HepG2 (cell line): ENCODE results near the gene MIS18A. TPM values are rescaled to one million over a fixed set of nuclear protein-coding genes. Genes with fewer than 3 reads are reported as not detected.

Experiments
- AKAP8 ChIP-seq: sonication (generic); formaldehyde crosslinking; IDR thresholded peaks from 2 replicates; pipeline ENCODE4 v1.5.1; 2020; ENCODE audit warnings: mild to moderate bottlenecking, missing genetic modification reagents
- ATF7 ChIP-seq, 2 experiments: fragments of 450-650 bp in 1 of 2; sonication (generic) in 1 of 2; formaldehyde crosslinking in 1 of 2; IDR thresholded peaks; 2 replicates each; pipeline versions ENCODE4 v1.4.0 to v1.6.1; 2016 to 2020; ENCODE audit warnings: antibody characterized with exemption in 1 of 2, mild to moderate bottlenecking in 1 of 2, missing genetic modification reagents in 1 of 2
- ATF7-NPFF ChIP-seq: sonication (generic); formaldehyde crosslinking; IDR thresholded peaks from 2 replicates; pipeline ENCODE4 v1.8.1; 2023; ENCODE audit warnings: mild to moderate bottlenecking, low read depth, missing genetic modification reagents, moderate library complexity
- FIP1L1 ChIP-seq: fragments of 200-400 bp; formaldehyde crosslinking; IDR thresholded peaks from 2 replicates; pipeline ENCODE4 v1.6.1; 2018; ENCODE audit warnings: low read depth, mild to moderate bottlenecking, low read length, moderate library complexity, borderline replicate concordance; ENCODE audit not compliant: insufficient read depth
- HHEX ChIP-seq: IDR thresholded peaks from 2 replicates; pipeline ENCODE4 v1.6.1; 2016; ENCODE audit warnings: control low read depth
- HOXA5 ChIP-seq: sonication (generic); formaldehyde crosslinking; IDR thresholded peaks from 2 replicates; pipeline ENCODE4 v1.4.0; 2020; ENCODE audit warnings: missing genetic modification reagents
- KDM3A ChIP-seq: IDR thresholded peaks from 2 replicates; pipeline ENCODE4 v1.6.1; 2018; ENCODE audit warnings: low read depth, missing compliant biosample characterization
- KLF11 ChIP-seq: IDR thresholded peaks from 2 replicates; pipeline ENCODE4 v1.6.1; 2016; ENCODE audit warnings: missing compliant biosample characterization
- KMT2A ChIP-seq: sonication (generic); formaldehyde crosslinking; IDR thresholded peaks from 2 replicates; pipeline ENCODE4 v1.4.0; 2020; ENCODE audit warnings: missing genetic modification reagents
- MYPOP ChIP-seq: sonication (generic); formaldehyde crosslinking; IDR thresholded peaks from 2 replicates; pipeline ENCODE4 v1.8.1; 2023; ENCODE audit warnings: mild to moderate bottlenecking, moderate library complexity, missing genetic modification reagents
- ONECUT2 ChIP-seq: sonication (generic); formaldehyde crosslinking; IDR thresholded peaks from 2 replicates; pipeline ENCODE4 v1.4.0; 2020; ENCODE audit warnings: missing genetic modification reagents
- RFX5 ChIP-seq: IDR thresholded peaks from 2 replicates; pipeline ENCODE4 v1.6.1; 2011; ENCODE audit warnings: low read depth, low read length, improper control_type of control experiment
- RORA ChIP-seq: sonication (generic); formaldehyde crosslinking; IDR thresholded peaks from 2 replicates; pipeline ENCODE4 v1.5.0; 2020; ENCODE audit warnings: mild to moderate bottlenecking, missing genetic modification reagents, moderate library complexity
- THYN1 ChIP-seq: sonication (generic); formaldehyde crosslinking; IDR thresholded peaks from 2 replicates; pipeline ENCODE4 v1.8.1; 2023; ENCODE audit warnings: low read depth, mild to moderate bottlenecking, moderate library complexity, missing genetic modification reagents, borderline replicate concordance
- ZBTB2 ChIP-seq: sonication (generic); formaldehyde crosslinking; IDR thresholded peaks from 2 replicates; pipeline ENCODE4 v1.8.0; 2022; ENCODE audit warnings: low read depth, missing genetic modification reagents
- ZFP37 ChIP-seq: sonication (generic); formaldehyde crosslinking; IDR thresholded peaks from 2 replicates; pipeline ENCODE4 v1.4.0; 2020; ENCODE audit warnings: missing genetic modification reagents, borderline replicate concordance
- ZKSCAN8 ChIP-seq: IDR thresholded peaks from 2 replicates; pipeline ENCODE4 v1.6.1; 2016; ENCODE audit warnings: borderline replicate concordance, missing genetic modification reagents, missing compliant biosample characterization
- ZSCAN25 ChIP-seq: sonication (generic); formaldehyde crosslinking; IDR thresholded peaks from 2 replicates; pipeline ENCODE4 v1.8.0; 2022; ENCODE audit warnings: mild to moderate bottlenecking, missing genetic modification reagents
- polyA plus RNA-seq, 8 experiments: library from polyadenylated mRNA; depleted of rRNA in 3 of 8; stranded (reverse) in 7 of 8; unstranded in 1 of 8; fragments of >200 nt; fragmentation: Illumina TruSeq in 4 of 8; extraction: Trizol in 4 of 8; gene quantifications; 2 replicates each; pipeline versions ENCODE4 v1.2.1 to v1.2.3, GENCODE V29; 2011 to 2016; ENCODE audit warnings: low read depth in 4 of 8, missing spikeins in 1 of 8, mixed read lengths in 1 of 8; ENCODE audit not compliant: insufficient read depth in 1 of 8
- total RNA-seq, 5 experiments: library from RNA; depleted of rRNA; stranded (reverse); fragments of >200 nt; fragmentation: Illumina TruSeq; extraction: Trizol; gene quantifications; 2 replicates each; pipeline ENCODE4 v1.2.3, GENCODE V29; 2016; ENCODE audit warnings: low read depth in 1 of 5
- TF ChIP-seq, protein P1 (sequence below): sonication (generic); formaldehyde crosslinking; IDR thresholded peaks from 2 replicates; pipeline ENCODE4 v1.4.0; 2020; ENCODE audit warnings: mild to moderate bottlenecking, missing genetic modification reagents, borderline replicate concordance
- TF ChIP-seq, protein P2 (sequence below): sonication (generic); formaldehyde crosslinking; IDR thresholded peaks from 2 replicates; pipeline ENCODE4 v1.8.0; 2022; ENCODE audit warnings: mild to moderate bottlenecking, missing genetic modification reagents; ENCODE audit not compliant: insufficient replicate concordance

Gene MIS18A
- total and polyA plus RNA-seq, 2 of the 13 experiments (the other 11 are each of a cell fraction or from before 2014, with no cell fraction given), result 11.2 to 41.4 TPM

DNA sequence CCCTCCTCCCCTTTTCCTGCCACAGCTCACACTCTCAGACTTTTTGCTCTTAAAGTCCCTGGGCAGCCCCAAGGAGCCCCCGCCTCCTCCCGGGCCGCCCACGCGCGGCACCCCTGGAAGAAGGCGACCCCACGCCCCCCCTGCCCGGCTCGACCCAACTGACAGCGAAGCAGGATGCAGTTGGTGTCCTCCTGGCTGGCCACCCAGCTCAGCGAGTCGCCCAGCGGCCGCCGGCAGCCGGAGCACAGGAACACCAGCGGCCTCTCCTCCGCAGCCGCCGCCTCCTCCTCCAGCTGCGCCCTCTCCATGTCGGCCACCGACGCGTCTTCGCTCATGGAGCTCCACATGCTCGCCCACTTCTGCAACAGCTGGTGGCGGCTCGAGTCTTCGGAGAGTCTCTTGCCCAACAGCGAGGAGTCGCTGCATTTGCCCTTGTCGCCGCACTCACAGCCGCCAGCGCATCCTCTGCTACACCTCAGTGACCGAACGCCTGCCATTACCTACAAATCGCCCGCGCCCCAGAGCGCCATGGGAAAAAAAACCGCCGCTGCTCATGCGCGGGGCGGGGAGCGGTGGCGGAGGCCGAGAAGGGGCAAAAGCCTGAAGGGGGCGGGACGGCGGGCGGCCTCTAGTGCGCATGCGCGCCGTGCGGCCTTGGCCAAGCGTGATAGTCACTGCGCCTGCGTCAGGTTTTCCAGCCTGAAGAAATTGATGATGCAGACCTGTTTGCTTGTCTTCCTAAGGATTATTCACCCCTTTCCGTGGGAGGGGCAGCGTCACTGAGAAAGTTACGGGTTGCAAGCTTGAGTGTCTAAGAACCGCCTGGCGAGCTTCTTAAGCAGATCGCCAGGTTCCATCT lies at the start of gene MIS18A (continued):
- TF ChIP-seq, protein P1, sequence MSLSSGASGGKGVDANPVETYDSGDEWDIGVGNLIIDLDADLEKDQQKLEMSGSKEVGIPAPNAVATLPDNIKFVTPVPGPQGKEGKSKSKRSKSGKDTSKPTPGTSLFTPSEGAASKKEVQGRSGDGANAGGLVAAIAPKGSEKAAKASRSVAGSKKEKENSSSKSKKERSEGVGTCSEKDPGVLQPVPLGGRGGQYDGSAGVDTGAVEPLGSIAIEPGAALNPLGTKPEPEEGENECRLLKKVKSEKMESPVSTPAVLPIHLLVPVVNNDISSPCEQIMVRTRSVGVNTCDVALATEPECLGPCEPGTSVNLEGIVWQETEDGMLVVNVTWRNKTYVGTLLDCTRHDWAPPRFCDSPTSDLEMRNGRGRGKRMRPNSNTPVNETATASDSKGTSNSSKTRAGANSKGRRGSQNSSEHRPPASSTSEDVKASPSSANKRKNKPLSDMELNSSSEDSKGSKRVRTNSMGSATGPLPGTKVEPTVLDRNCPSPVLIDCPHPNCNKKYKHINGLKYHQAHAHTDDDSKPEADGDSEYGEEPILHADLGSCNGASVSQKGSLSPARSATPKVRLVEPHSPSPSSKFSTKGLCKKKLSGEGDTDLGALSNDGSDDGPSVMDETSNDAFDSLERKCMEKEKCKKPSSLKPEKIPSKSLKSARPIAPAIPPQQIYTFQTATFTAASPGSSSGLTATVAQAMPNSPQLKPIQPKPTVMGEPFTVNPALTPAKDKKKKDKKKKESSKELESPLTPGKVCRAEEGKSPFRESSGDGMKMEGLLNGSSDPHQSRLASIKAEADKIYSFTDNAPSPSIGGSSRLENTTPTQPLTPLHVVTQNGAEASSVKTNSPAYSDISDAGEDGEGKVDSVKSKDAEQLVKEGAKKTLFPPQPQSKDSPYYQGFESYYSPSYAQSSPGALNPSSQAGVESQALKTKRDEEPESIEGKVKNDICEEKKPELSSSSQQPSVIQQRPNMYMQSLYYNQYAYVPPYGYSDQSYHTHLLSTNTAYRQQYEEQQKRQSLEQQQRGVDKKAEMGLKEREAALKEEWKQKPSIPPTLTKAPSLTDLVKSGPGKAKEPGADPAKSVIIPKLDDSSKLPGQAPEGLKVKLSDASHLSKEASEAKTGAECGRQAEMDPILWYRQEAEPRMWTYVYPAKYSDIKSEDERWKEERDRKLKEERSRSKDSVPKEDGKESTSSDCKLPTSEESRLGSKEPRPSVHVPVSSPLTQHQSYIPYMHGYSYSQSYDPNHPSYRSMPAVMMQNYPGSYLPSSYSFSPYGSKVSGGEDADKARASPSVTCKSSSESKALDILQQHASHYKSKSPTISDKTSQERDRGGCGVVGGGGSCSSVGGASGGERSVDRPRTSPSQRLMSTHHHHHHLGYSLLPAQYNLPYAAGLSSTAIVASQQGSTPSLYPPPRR, result no peak
- no peak for TF ChIP-seq ZKSCAN8 (CRISPR knock-in tag)
- TF ChIP-seq RFX5, result no peak
- TF ChIP-seq ATF7 (IDR thresholded peaks at IDR 0.05), result no peak
- TF ChIP-seq ATF7 (CRISPR knock-in tag; IDR thresholded peaks at IDR 0.05), result no peak
- no peak for TF ChIP-seq ONECUT2
- peak; percentile 44 for TF ChIP-seq MYPOP (CRISPR knock-in tag)
- TF ChIP-seq, protein P2, sequence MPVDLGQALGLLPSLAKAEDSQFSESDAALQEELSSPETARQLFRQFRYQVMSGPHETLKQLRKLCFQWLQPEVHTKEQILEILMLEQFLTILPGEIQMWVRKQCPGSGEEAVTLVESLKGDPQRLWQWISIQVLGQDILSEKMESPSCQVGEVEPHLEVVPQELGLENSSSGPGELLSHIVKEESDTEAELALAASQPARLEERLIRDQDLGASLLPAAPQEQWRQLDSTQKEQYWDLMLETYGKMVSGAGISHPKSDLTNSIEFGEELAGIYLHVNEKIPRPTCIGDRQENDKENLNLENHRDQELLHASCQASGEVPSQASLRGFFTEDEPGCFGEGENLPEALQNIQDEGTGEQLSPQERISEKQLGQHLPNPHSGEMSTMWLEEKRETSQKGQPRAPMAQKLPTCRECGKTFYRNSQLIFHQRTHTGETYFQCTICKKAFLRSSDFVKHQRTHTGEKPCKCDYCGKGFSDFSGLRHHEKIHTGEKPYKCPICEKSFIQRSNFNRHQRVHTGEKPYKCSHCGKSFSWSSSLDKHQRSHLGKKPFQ, result no peak
- no peak for TF ChIP-seq ZSCAN25 (CRISPR knock-in tag)
- TF ChIP-seq ZBTB2, result 0 out of 2 replicates have a peak, but pooled peaks have one; percentile 30
- no peak for TF ChIP-seq FIP1L1
- TF ChIP-seq KDM3A (CRISPR knock-in tag), result no peak
- TF ChIP-seq THYN1, result no peak
- TF ChIP-seq RORA (CRISPR knock-in tag), result no peak
- peak; percentile 53; the same call in 1 of the 2 replicates for TF ChIP-seq ATF7-NPFF
- peak; percentile 93 for TF ChIP-seq KMT2A
- no peak for TF ChIP-seq AKAP8
- 0 out of 2 replicates have a peak, but pooled peaks have one; percentile 45 for TF ChIP-seq HOXA5
- TF ChIP-seq ZFP37 (CRISPR knock-in tag), result no peak
- no peak for TF ChIP-seq KLF11 (CRISPR knock-in tag)
- no peak for TF ChIP-seq HHEX (CRISPR knock-in tag)
